ENCODE measurements around the gene PBX4.
A peak's percentile ranks its signal among the peaks of the same experiment; 100 is the strongest.

PBX4 gene

DNA sequence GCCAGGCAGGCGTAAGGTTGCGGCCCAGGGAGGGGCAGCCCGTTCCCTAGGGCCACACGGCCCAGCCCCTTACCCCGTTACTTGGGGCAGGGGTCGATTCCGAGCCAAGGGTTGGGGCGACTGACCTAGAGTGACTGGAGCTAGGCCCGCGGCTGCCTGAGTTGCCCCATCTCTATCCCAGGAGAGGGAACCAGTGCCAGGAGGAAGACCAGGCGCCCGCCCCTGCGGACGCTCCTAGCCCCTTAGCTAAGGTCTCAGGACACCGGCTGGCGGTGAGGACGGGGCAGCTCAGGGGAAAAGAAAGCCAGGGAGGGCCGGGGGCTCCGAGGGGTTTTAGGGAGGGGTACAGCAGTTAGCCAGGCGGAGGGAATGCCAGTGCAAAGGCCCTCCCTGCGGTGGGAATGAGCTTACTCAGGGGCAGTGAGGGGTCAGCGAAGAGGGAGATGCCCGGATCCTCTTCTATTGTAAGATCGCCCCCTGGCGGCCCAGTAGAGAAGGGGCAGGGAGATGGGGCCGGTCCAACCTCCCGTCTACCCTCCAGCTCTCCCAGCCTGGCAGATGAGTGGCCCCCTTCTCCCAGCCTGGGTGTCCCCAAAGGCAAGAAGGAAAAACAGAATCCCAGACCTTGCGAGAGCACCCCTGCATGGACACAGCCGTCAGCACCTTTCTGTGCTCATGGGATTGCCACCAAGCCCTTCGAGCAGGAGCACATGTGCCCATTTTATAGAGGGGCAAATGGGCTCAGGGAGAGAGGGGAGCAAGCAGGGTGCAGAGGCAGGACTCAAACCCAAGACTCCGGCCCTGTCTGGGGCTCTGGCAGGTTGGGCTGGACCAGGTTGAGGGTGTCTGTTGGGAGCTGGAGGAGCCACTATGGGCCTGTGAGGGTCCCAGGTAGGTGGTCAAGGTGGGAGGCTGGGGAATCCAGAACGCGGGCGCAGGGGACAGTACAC is 64.1 kb downstream of the PBX4 start:
- peak; percentile 41 for DNase-seq (ENCODE audit: low spot score)

DNA sequence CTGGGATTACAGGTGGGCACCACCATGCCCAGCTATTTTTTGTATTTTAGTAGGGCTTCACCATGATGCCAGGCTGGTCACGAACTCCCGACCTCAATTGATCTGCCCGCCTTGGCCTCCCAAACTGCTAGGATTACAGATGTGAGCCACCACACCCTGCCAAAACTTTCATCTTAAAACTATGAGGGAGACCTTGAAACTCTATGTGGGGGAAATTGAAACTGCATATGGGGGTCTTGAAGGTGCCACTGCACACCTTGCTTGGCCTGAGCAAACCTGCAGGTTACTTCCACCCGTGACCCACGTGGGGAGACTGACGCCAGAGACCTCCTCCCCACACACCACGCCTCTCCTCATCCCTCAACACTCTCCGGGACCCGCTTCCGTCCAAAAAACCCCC is 64.8 kb downstream of the PBX4 start:
- DNase-seq (ENCODE audit: low spot score): no peak

DNA sequence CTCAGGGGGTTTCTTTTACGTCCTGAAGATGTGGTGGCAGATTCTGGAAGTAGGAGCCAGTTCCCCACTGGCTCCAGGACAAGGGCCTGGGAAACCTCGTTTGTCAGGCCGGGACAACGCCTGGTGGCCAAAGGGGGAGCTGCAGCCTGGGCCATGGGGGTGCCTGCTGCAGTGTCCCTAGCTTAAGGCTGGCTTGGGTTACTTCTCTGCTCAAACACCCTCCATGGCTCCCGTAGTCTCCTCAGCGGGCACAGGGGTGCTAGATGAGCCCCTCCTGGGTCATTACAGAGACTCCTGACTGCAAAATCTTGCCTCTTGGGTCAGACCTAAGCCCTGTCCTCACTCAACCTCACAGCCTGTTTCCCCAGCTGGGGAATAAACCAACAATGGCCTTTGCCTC is 65.7 kb downstream of the PBX4 start:
- DNase-seq (ENCODE audit: low spot score): no peak

DNA sequence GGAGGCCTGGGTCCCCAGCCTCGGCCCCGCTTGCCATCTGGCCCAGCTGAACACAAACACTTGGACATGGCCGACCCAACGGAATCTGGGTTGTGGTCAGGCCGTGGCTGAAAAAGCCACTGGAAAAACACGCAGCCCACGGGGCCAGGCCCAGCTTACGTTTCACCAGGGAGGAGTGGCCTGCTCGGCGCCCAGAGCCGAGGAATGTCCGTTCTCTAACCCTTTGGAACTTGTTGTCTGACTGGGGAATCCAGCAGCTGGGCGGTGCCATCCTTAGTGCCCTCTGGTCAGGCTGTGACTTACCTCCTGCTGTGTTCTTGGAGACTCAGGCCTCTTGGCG is 66.7 kb downstream of the PBX4 start:
- DNase-seq (ENCODE audit: low spot score): no peak

GRCh38 chr19:19550972-19551852 is 67.3 kb downstream of the PBX4 start:
- DNase-seq (ENCODE audit: low spot score): no peak

DNA sequence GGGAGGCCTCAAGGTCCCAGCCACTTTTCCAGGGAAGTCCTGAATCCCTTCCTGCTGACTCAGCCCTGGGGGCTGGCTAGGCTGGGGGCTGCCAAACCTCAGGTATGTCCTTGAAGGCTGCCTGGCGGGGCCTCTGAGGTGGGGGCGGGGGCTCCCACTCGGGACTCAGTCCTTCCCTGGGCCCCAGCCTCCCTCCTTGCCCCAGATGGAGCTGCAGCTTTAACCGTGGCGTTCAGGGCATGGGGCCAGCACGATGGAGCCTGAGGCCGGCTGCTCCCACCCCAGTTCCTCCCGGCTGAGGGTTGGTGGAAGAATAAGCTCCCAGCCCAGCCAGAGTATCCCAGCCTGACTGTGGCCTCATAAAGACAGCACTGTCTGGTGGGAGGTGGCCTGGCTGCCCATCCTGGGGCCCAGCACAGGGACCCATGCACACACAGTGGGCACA is 68.0 kb downstream of the PBX4 start:
- no peak for DNase-seq (ENCODE audit: low spot score)

DNA sequence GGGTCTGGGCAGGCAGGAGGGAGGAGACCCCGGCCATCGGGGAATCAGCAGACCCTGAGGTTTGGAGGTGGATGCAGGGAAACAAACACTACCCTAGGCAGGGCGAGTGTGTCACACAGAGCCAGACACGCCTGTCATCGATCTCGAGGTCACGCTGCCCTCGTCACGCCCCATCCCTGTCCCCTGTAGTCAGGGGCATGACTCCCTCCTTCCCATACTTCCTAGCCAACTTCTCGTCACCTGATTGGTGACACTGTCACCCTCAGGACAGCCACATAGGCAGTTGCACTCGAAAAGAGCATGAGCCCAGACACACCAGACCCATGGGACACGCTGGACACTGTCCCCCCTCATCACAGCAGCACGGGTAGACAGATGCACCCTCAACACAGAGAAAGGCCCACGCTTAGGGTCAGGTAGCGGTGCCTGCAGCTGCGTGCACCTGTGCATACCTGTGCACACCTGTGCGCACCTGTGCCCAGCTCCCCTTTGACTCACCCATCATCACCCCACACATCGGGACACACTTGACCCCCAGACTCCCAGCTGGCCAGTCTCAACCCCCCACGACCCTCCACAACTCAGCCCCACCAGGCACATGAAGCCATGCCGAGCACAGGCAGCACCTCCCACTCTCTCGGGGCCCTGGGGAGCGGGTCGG is 68.6 kb downstream of the PBX4 start:
- DNase-seq (ENCODE audit: low spot score): no peak

GRCh38 chr19:19548915-19549759 is 69.3 kb downstream of the PBX4 start:
- DNase-seq (ENCODE audit: low spot score): no peak

- DNase-seq (ENCODE audit: low spot score): no peak
These were observed 70.7 kb downstream of the PBX4 start for GRCh38 chr19:19547674-19548336.

DNA sequence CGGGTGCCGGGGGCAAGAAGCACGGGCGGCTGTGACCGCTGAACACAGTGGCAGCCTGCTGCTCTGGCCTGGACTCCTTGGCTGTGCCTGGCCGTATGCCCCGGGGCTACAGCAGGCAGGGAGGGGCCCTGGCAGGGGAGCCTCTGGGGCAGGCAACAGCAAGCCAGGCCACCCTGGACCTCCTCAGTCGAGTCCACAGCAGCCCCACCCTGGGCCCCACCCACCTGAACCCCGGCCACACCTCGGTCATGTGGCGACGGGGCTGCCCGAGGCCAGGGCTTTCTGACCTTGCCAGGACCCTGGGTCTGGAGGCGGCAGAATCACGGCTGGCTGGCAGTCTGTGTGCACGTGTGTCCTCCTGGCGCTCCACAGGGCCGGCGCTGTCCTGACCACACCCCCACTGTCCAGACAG is 71.7 kb downstream of the PBX4 start:
- DNase-seq (ENCODE audit: low spot score): no peak

DNA sequence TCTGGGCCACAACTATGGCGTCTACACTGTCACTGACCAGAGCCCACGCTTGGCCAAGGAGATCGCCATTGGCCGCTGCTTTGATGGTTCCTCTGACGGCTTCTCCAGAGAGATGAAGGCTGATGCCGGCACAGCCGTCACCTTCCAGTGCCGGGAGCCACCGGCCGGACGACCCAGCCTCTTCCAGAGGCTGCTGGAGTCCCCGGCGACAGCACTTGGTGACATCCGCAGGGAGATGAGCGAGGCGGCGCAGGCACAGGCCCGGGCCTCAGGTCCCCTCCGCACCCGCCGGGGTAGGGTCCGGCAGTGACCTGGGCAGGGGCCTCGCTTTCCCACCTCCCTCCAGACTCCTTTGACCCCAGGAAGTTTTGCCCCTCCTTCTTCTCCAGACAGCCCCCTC is 72.8 kb downstream of the PBX4 start:
- no peak for DNase-seq (ENCODE audit: low spot score)

DNA sequence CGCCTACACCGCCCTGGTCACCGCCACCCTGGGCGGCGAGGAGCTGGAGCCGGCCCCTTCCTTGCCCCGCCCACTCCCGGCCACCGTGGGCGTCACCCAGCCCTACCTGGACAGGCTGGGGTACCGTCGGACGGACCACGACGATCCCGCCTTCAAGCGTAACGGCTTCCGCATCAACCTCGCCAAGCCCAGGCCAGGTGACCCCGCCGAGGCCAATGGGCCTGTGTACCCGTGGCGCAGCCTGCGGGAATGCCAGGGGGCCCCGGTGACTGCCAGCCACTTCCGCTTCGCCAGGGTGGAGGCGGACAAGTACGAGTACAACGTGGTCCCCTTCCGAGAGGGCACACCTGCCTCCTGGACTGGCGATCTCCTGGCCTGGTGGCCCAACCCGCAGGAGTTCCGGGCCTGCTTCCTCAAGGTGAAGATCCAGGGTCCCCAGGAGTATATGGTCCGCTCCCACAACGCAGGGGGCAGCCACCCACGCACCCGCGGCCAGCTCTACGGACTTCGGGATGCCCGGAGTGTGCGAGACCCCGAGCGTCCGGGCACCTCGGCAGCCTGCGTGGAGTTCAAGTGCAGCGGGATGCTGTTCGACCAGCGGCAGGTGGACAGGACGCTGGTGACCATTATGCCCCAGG is 73.4 kb downstream of the PBX4 start:
- no peak for DNase-seq (ENCODE audit: low spot score)

GRCh38 chr19:19544257-19544953 is 74.1 kb downstream of the PBX4 start:
- DNase-seq (ENCODE audit: low spot score): no peak

DNA sequence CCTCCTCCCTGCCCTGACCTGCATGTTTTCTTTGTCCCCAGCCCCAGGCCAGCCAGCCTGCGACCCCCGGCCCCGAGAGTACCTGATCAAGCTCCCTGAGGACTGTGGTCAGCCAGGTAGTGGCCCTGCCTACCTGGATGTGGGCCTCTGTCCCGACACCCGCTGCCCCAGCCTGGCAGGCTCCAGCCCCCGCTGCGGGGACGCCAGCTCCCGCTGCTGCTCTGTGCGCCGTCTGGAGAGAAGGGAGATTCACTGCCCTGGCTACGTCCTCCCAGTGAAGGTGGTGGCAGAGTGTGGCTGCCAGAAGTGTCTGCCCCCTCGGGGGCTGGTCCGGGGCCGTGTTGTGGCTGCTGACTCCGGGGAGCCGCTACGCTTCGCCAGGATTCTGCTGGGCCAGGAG is 74.8 kb downstream of the PBX4 start:
- DNase-seq (ENCODE audit: low spot score): no peak

GRCh38 chr19:19543101-19543500 is 75.4 kb downstream of the PBX4 start:
- no peak for DNase-seq (ENCODE audit: low spot score)

DNA sequence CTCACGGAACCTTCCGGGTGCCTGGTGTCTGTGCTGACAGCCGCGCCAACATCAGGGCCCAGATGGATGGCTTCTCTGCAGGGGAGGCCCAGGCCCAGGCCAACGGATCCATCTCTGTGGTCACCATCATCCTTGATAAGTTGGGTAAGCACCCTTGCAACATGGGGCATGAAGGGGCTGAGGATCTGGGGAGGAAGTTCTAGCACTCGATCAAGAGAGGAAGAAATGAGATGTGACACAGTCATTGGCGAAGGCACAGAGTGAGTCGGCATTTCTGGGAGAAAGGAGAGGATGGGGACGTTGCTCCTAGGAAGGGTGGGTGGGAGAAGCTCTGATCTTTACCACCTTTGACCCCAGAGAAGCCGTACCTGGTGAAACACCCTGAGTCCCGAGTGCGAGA is 76.0 kb downstream of the PBX4 start:
- no peak for DNase-seq (ENCODE audit: low spot score)

DNA sequence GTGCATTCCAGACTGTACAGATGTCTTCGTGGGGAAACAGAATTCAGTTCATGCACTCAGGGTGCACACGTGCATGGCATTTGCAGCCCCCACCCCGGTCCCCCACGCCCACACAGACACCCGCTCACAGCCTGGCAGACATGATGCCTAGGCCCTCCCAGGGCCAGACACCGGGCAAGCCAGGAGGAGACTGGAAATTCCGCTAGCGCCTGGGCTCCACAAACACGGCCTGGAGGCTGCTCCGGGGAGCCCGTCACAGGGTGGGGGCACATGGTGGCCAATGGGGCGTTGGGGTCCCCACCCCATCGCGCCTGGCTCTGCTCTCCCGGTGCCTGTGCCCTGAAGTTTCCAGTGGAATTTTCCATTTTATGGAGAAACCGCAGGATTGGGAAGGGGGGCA is 76.9 kb downstream of the PBX4 start:
- DNase-seq (ENCODE audit: low spot score): no peak

DNA sequence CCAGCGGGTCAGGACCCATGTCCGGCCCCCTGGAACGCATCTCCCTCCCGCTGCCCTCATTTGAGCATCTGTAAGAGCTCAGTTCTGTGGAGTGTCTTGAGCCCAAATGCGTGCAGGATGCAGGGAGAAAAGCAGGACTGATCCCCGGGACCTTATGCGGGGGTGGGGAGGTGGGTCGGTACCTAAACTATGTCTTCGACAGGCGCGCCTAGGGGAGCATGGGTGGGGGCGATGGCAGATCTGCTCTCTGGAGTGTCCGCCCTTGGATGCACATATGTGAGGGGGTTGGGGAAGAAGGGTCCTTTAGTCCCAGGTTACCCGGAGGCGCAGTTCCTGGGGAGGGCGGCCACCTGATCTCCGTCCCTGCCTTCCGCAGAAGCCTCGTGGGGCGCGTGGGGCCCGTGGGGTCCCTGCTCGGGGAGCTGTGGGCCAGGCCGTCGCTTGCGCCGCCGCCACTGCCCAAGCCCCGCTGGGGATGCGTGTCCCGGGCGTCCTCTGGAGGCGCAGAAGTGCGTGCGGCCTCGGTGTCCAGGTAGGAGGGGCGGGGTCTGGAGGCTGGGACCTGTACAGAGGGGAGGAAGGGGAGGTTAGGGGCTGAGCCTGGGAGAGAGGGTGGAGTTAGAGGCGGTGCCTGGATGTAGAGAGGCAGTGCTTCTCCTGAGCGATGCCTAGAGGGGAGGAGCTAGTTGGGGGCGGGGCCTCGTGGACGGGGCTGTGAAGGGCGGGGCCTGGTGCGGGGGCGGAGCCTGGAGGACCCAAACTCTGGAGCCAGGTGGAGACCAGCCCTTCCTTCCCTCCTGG is 77.6 kb downstream of the PBX4 start:
- peak; percentile 74 for DNase-seq (ENCODE audit: low spot score)

Measured in CD4-positive, alpha-beta T cell treated with Interleukin-6 at 100 ng/mL for 8 hours (primary cell).